ENCODE measurements around the gene PPP1R3E. TPM values are rescaled to one million over a fixed set of nuclear protein-coding genes. Genes with fewer than 3 reads are reported as not detected.

Gene PPP1R3E
- total RNA-seq, 1 experiment from 2014 or later, result 7.8 TPM

DNA sequence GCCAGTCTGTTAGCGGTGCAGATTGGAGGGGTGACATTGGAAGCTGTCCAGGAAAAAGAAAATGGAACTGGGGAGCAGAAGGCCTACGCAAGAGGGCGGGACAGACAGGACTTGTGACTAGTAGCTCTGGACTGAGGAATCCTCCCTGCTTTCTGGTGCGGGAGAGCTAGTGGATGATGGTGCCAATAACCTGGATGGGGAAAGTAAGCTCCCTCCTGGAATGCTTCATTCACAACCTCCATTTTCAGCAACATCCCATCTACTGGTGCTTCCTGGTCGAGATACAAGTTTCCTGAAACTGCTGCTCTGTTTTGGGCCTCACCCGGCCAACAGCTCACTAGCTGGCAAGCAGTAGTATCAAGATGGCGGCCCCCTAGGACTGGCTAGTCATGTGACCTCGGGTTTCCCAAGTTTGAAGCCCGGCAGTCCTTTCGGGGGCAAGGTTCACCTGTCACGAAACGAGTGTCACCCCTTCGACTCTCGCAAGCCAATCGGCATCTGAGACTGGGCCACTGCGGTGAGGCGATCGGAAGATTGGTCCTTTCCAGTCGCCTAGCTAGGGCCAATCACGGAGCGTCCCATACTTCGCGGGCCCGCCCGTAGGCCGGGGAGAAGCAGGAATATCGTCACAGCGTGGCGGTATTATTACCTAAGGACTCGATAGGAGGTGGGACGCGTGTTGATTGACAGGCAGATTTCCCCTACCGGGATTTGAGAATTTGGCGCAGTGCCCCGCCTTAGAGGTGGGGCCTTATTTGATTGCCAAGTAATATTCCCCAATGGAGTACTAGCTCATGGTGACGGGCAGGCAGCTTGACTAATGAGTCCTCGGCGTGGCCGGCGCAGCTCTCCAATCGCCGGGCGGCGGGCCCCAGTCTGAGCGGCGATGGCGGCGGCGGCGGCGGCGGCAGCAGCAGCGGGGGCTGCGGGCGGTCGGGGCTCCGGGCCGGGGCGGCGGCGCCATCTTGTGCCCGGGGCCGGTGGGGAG lies 18.2 kb upstream of the PPP1R3E start, which contains the start of gene PABPN1:
TSS of gene PABPN1 (plus strand) at position 874 of the 988 bp plus-strand sequence. CDS start at position 887, 13 bp downstream.
- H3K36me3 Mint-ChIP-seq (ENCODE audit: insufficient read depth, unreplicated experiment), result peaks cover 78% of the 10 kb centered on the region
- intact Hi-C loops (cut with micrococcal nuclease), result loop anchor here (1.0 to 2.0 kb wide), 2 partner anchors 14 to 20 kb away; partner anchors contain the start of gene BCL2L2

DNA sequence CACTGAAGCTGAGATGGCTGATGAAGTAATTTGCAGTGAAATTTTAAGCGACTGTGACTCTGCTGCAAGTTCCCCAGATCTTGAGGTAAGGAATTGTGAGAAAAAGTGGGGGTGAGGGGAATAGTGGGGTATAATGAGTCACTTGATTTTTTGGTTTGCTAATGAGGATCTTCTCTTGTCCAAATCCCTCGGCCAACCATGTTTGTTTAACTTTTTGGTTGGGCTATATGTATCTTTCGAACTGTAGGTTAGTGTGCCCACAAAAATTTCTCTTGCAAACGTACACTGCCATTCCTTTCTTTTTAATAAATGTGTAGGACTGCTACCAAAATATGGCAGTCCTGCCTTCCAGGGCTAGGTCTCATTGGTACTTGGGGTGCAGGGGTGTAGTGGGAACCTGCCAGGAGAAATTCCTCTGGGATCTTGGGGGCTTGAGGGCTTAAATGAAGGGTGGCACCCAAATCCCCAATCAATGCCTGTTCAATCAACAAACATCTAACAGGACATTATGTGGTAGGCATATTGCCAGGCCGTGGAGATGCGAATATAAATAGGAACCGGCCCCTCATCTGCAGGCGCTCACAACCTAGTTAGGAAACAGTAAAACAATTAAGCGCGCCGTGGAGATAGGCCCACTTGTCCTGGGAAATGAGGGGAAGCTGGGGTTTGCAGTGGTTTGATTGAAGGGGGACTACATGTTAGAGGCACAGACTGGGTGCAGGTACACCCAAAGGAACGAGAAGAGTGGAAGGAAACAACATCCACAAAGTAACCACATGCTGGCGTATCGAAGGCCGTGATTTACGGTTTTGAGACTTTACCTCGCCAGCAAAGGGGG lies 17.3 kb upstream of the PPP1R3E start:
- Mint-ChIP-seq H3K4me3 (ENCODE audit: unreplicated experiment) (peak overlapping the region; percentile 84), H3K9me3 (ENCODE audit: unreplicated experiment) (no peaks in the 10 kb centered on the region), H3K4me1 (ENCODE audit: insufficient read depth, unreplicated experiment) (peaks cover 11% of the 10 kb centered on the region), H3K27ac (ENCODE audit: low read depth, unreplicated experiment) (peak overlapping the region; percentile 97), H3K36me3 (ENCODE audit: insufficient read depth, unreplicated experiment) (peaks cover 74% of the 10 kb centered on the region), H3K27me3 (ENCODE audit: insufficient read depth, unreplicated experiment) (no peaks in the 10 kb centered on the region)
- no TSS peak for BruUV-seq (replicated peaks)
- POLR2A ChIA-PET, result interaction anchor here (1.2 to 9.0 kb wide), 6 partner anchors 14 to 876 kb away, joined by 3 to 339 read pairs (median 10); partner anchors contain the start of genes BCL2L2, DCAF11, HOMEZ and NRL
- CTCF ChIA-PET, result interaction anchor here (0.6 to 5.7 kb wide), 7 partner anchors 9 to 212 kb away, joined by 3 to 49 read pairs (median 6); partner anchors contain the start of genes BCL2L2 and PPP1R3E
- DNase-seq (ENCODE audit: unreplicated experiment), result no peak
- TF ChIP-seq, protein P1, sequence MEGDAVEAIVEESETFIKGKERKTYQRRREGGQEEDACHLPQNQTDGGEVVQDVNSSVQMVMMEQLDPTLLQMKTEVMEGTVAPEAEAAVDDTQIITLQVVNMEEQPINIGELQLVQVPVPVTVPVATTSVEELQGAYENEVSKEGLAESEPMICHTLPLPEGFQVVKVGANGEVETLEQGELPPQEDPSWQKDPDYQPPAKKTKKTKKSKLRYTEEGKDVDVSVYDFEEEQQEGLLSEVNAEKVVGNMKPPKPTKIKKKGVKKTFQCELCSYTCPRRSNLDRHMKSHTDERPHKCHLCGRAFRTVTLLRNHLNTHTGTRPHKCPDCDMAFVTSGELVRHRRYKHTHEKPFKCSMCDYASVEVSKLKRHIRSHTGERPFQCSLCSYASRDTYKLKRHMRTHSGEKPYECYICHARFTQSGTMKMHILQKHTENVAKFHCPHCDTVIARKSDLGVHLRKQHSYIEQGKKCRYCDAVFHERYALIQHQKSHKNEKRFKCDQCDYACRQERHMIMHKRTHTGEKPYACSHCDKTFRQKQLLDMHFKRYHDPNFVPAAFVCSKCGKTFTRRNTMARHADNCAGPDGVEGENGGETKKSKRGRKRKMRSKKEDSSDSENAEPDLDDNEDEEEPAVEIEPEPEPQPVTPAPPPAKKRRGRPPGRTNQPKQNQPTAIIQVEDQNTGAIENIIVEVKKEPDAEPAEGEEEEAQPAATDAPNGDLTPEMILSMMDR (IDR thresholded peaks at IDR 0.05; ENCODE audit: unreplicated experiment), result no peak
- intact Hi-C loops (cut with micrococcal nuclease), result loop anchor here (2.0 kb wide), 1 partner anchor 13 kb away; the partner anchor contains the start of gene BCL2L2

More for the DNA sequence above, 18.2 kb upstream of the PPP1R3E start, which contains the start of gene PABPN1:
- no peaks in the 10 kb centered on the region for H3K27me3 Mint-ChIP-seq (ENCODE audit: insufficient read depth, unreplicated experiment)
- ChIA-PET CTCF (interaction anchor here (0.6 to 5.7 kb wide), 16 partner anchors 8 to 976 kb away, joined by 3 to 49 read pairs (median 4); partner anchors contain the start of genes BCL2L2 and PPP1R3E), POLR2A (interaction anchor here (0.6 to 9.0 kb wide), 29 partner anchors 14 to 875 kb away, joined by 3 to 339 read pairs (median 4); partner anchors contain the start of genes ACIN1, BCL2L2, C14orf119 and DCAF11)
- H3K9me3 Mint-ChIP-seq (ENCODE audit: unreplicated experiment), result no peaks in the 10 kb centered on the region
- TF ChIP-seq, protein P1 (IDR thresholded peaks at IDR 0.05; ENCODE audit: unreplicated experiment), result no peak
- DNase-seq (ENCODE audit: unreplicated experiment), result peak; percentile 100
- H3K4me3 Mint-ChIP-seq (ENCODE audit: unreplicated experiment), result peak within 1 kb of the TSS; percentile 84
- H3K4me1 Mint-ChIP-seq (ENCODE audit: insufficient read depth, unreplicated experiment), result peaks cover 11% of the 10 kb centered on the region
- H3K27ac Mint-ChIP-seq (ENCODE audit: low read depth, unreplicated experiment), result peak within 1 kb of the TSS; percentile 97
- BruUV-seq (replicated peaks), result TSS peak; percentile 89

DNA sequence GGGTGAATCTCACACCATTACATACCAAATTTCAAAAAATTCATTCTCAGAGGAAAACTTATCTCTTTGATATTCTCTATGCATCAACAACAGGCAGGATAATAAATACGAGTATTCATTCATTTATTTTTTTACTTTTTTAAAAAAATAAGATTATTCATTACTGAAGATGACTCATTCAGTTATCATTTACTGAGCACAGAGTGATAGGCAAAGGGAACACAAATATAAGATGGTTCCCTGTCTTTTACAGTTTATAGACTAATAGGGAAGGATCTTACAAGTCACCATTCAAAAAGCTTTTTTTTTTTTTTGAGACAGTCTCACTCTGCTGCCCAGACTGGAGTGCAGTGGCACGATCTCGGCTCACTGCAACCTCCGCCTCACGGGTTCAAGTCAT lies 13.6 kb upstream of the PPP1R3E start:
- H3K27me3 Mint-ChIP-seq (ENCODE audit: insufficient read depth, unreplicated experiment), result no peaks in the 10 kb centered on the region
- intact Hi-C loops (cut with micrococcal nuclease), result no loop called here
- H3K27ac Mint-ChIP-seq (ENCODE audit: low read depth, unreplicated experiment), result no peak overlapping the region
- no peaks in the 10 kb centered on the region for H3K4me1 Mint-ChIP-seq (ENCODE audit: insufficient read depth, unreplicated experiment)
- DNase-seq (ENCODE audit: unreplicated experiment), result no peak
- ChIA-PET POLR2A (interaction anchor here (9.0 kb wide), 1 partner anchor 10 kb away, joined by 339 read pairs; the partner anchor contains the start of genes BCL2L2 and PPP1R3E), CTCF (interaction anchor here (1.0 to 1.1 kb wide), 2 partner anchors 9 to 11 kb away, joined by 3 to 5 read pairs; no protein-coding TSS in a partner anchor)
- BruUV-seq (replicated peaks), result no TSS peak
- H3K9me3 Mint-ChIP-seq (ENCODE audit: unreplicated experiment), result no peaks in the 10 kb centered on the region
- no peak overlapping the region for H3K4me3 Mint-ChIP-seq (ENCODE audit: unreplicated experiment)
- H3K36me3 Mint-ChIP-seq (ENCODE audit: insufficient read depth, unreplicated experiment), result peaks cover 58% of the 10 kb centered on the region
- TF ChIP-seq, protein P1 (IDR thresholded peaks at IDR 0.05; ENCODE audit: unreplicated experiment), result no peak

All from MCF 10A (cell line).